ENCODE measurements around the gene MOB3A. TPM values are rescaled to one million over a fixed set of nuclear protein-coding genes. Genes with fewer than 3 reads are reported as not detected.
"Not testable (repeated sequence)": the region's sequence is repeated elsewhere in the genome, so short reads cannot be mapped to it uniquely, and the experiment has no call there.

MOB3A gene
- total and polyA plus RNA-seq, 12 donors = 8.9 to 30.5 (median 15.7) TPM

GRCh38 chr19:2089727-2090053 is 6.4 kb downstream of the MOB3A start:
- intact Hi-C loops (cut with DNase I) = no loop called here
- peaks cover 4 to 100% (median 54%) of the 10 kb centered on the region in 9 donors for H3K4me1 ChIP-seq

GRCh38 chr19:2089001-2089711 is 7.0 kb downstream of the MOB3A start:
- ATAC-seq = no peak
- TF ChIP-seq CTCF (IDR thresholded peaks at IDR 0.05) = no peak

More at GRCh38 chr19:2089727-2090053, 6.4 kb downstream of the MOB3A start:
- Histone ChIP-seq H3K9me3 (no peaks in the 10 kb centered on the region), H3K27ac (peak overlapping the region in 7 of 10 donors; percentile 2 to 97 (median 66)), H3K36me3 (peaks cover 0 to 20% (median 0%) of the 10 kb centered on the region in 9 donors), H3K27me3 (no peaks in the 10 kb centered on the region), H3K4me3 (peak overlapping the region in 1 of 10 donors; percentile 34)
- WGBS, 2 donors = 73 to 74% methylated on average over 2 of the region's 2 CpGs
- TF ChIP-seq CTCF (IDR thresholded peaks at IDR 0.05) = no peak
- no peak for ATAC-seq
- DNase-seq = no peak

GRCh38 chr19:2087621-2088100 is 8.5 kb downstream of the MOB3A start:
- Histone ChIP-seq H3K4me1 (peaks cover 3 to 98% (median 52%) of the 10 kb centered on the region in 9 donors), H3K27ac (peak overlapping the region in 4 of 10 donors; percentile 15 to 97 (median 56)), H3K4me3 (peak overlapping the region in 1 of 10 donors; percentile 5), H3K27me3 (no peaks in the 10 kb centered on the region), H3K36me3 (peaks cover 0 to 23% (median 0%) of the 10 kb centered on the region in 9 donors), H3K9me3 (no peaks in the 10 kb centered on the region)
- peak in 1 of 8 donors; percentile 9 for ATAC-seq
- no peak for TF ChIP-seq CTCF (IDR thresholded peaks at IDR 0.05)
- no peak for DNase-seq
- intact Hi-C loops (cut with DNase I) = no loop called here
- WGBS, 2 donors = 84 to 86% methylated on average over 14 of the region's 14 CpGs

More at GRCh38 chr19:2089001-2089711, 7.0 kb downstream of the MOB3A start:
- no peaks in the 10 kb centered on the region for H3K27me3 ChIP-seq
- no peaks in the 10 kb centered on the region for H3K9me3 ChIP-seq
- H3K4me1 ChIP-seq = peaks cover 0 to 98% (median 48%) of the 10 kb centered on the region in 9 donors
- peaks cover 0 to 21% (median 0%) of the 10 kb centered on the region in 9 donors for H3K36me3 ChIP-seq
- peak overlapping the region in 1 of 10 donors; percentile 34 for H3K4me3 ChIP-seq
- peak overlapping the region in 4 of 10 donors; percentile 66 to 97 (median 68) for H3K27ac ChIP-seq
- DNase-seq = no peak
- intact Hi-C loops (cut with DNase I) = no loop called here
- WGBS, 2 donors = 79 to 80% methylated on average over 16 of the region's 16 CpGs

- ATAC-seq; DNase-seq; intact Hi-C loops (cut with DNase I); H3K27me3 ChIP-seq; H3K9me3 ChIP-seq: not testable (repeated sequence)
- Histone ChIP-seq H3K4me3 (peak overlapping the region in 1 of 10 donors; percentile 5), H3K27ac (peak overlapping the region in 4 of 10 donors; percentile 29 to 97 (median 56)), H3K4me1 (peaks cover 3 to 98% (median 45%) of the 10 kb centered on the region in 9 donors), H3K36me3 (peaks cover 0 to 29% (median 0%) of the 10 kb centered on the region in 9 donors)
- 76 to 82% methylated on average over 13 of the region's 13 CpGs for WGBS, 2 donors
Observed at GRCh38 chr19:2086695-2087620, 9.2 kb downstream of the MOB3A start.

All from heart right ventricle (tissue), 16 donors.